Ishikawa (cell line): Measurements from ENCODE around the gene SAMHD1.

Experiments
- CEBPB ChIP-seq: IDR thresholded peaks from 2 replicates; pipeline ENCODE4 v1.6.1; 2012
- CREB1 ChIP-seq: IDR thresholded peaks from 2 replicates; pipeline ENCODE4 v1.6.1; 2012; ENCODE audit warnings: low read depth
- EGR1 ChIP-seq: IDR thresholded peaks from 2 replicates; pipeline ENCODE4 v1.6.1; 2012
- EP300 ChIP-seq: IDR thresholded peaks from 2 replicates; pipeline ENCODE4 v1.6.1; 2012; ENCODE audit warnings: borderline replicate concordance
- FOXM1 ChIP-seq: IDR thresholded peaks from 2 replicates; pipeline ENCODE4 v1.6.1; 2012; ENCODE audit warnings: low read depth, borderline replicate concordance
- MAX ChIP-seq: IDR thresholded peaks from 2 replicates; pipeline ENCODE4 v1.6.1; 2012
- NFIC ChIP-seq: IDR thresholded peaks from 2 replicates; pipeline ENCODE4 v1.6.1; 2012
- RAD21 ChIP-seq: IDR thresholded peaks from 2 replicates; pipeline ENCODE4 v1.6.1; 2012; ENCODE audit warnings: low read depth
- REST ChIP-seq: IDR thresholded peaks from 2 replicates; pipeline ENCODE4 v1.6.1; 2012; ENCODE audit warnings: low read depth, mild to moderate bottlenecking
- TAF1 ChIP-seq: IDR thresholded peaks from 2 replicates; pipeline ENCODE4 v1.6.1; 2012; ENCODE audit warnings: low read depth, mild to moderate bottlenecking
- TCF12 ChIP-seq: IDR thresholded peaks from 2 replicates; pipeline ENCODE4 v1.6.1; 2012; ENCODE audit warnings: low read depth
- TEAD4 ChIP-seq: IDR thresholded peaks from 2 replicates; pipeline ENCODE4 v1.6.1; 2012
- YY1 ChIP-seq: IDR thresholded peaks from 2 replicates; pipeline ENCODE4 v1.6.1; 2012; ENCODE audit warnings: low read depth
- ZBTB7A ChIP-seq: IDR thresholded peaks from 2 replicates; pipeline ENCODE4 v1.6.1; 2012; ENCODE audit warnings: low read depth
- TF ChIP-seq, protein P1 (sequence below): IDR thresholded peaks from 2 replicates; pipeline ENCODE4 v1.6.1; 2012

Gene SAMHD1

DNA sequence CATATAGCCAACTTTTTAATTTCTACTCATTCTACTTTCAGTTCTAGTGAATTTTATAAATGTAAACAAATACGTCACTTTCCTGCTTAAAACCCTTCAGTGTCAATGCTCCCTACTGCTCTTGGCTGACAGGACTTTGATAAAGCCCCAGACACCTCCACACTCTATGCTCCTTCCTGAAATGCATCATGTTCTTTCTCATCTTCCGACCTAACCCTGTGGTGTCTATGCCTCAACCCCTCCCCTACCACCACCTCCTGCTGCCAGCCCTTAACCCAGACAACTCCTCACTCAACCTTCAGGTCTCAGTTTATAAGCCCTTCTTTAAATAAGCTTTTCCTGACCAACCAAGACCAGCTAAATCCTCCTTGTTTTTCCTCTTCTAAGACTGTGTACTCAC lies 56.5 kb downstream of the SAMHD1 start:
- TF ChIP-seq EGR1 (no peak), NFIC (no peak), TCF12 (no peak), FOXM1 (no peak), YY1 (no peak), CEBPB (no peak), EP300 (no peak), CREB1 (no peak), RAD21 (no peak), ZBTB7A (no peak), MAX (no peak), TEAD4 (no peak), TAF1 (no peak), REST (no peak)
- TF ChIP-seq, protein P1, sequence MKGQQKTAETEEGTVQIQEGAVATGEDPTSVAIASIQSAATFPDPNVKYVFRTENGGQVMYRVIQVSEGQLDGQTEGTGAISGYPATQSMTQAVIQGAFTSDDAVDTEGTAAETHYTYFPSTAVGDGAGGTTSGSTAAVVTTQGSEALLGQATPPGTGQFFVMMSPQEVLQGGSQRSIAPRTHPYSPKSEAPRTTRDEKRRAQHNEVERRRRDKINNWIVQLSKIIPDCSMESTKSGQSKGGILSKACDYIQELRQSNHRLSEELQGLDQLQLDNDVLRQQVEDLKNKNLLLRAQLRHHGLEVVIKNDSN = no peak

GRCh38 chr20:36893801-36894200 lies 57.7 kb downstream of the SAMHD1 start:
- no peak for TF ChIP-seq EGR1
- TF ChIP-seq YY1 = no peak
- no peak for TF ChIP-seq CEBPB
- no peak for TF ChIP-seq REST
- no peak for TF ChIP-seq TEAD4
- TF ChIP-seq MAX = no peak
- no peak for TF ChIP-seq RAD21
- TF ChIP-seq TCF12 = no peak
- TF ChIP-seq, protein P1 = no peak
- TF ChIP-seq NFIC = no peak
- no peak for TF ChIP-seq TAF1

DNA sequence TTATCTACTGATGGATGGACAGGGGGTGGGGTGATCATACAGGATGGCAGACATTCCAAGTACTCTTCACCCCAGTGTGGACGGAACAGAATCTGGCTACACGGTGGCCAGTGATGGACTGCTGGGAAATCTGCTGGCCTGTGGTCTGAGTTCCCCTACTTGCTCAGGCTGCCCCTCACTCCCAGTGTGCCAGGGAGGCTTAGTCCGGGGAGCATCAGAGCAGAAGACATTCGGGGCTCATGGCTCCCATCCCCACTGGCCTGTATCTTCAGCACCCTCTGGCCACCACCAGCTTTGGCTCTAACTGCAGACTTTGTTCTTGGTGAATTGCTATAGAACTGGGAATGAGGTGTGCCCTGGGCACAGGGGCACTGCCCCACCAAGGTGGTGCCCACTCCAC lies 60.3 kb downstream of the SAMHD1 start:
- TF ChIP-seq ZBTB7A = no peak
- TF ChIP-seq REST = no peak
- TF ChIP-seq MAX = no peak

- TF ChIP-seq ZBTB7A (no peak), NFIC (no peak), REST (no peak), TAF1 (no peak), EGR1 (no peak), TEAD4 (no peak), EP300 (no peak), YY1 (no peak), RAD21 (no peak), CEBPB (no peak), CREB1 (no peak), MAX (no peak), FOXM1 (no peak), TCF12 (no peak)
- TF ChIP-seq, protein P1 = no peak
Measured at GRCh38 chr20:36890586-36890985, 60.9 kb downstream of the SAMHD1 start.
